ENCODE measurements around the gene RBP3. TPM values are rescaled to one million over a fixed set of nuclear protein-coding genes. Genes with fewer than 3 reads are reported as not detected.

RBP3 gene
- total and polyA plus RNA-seq, 4 donors: not detected

DNA sequence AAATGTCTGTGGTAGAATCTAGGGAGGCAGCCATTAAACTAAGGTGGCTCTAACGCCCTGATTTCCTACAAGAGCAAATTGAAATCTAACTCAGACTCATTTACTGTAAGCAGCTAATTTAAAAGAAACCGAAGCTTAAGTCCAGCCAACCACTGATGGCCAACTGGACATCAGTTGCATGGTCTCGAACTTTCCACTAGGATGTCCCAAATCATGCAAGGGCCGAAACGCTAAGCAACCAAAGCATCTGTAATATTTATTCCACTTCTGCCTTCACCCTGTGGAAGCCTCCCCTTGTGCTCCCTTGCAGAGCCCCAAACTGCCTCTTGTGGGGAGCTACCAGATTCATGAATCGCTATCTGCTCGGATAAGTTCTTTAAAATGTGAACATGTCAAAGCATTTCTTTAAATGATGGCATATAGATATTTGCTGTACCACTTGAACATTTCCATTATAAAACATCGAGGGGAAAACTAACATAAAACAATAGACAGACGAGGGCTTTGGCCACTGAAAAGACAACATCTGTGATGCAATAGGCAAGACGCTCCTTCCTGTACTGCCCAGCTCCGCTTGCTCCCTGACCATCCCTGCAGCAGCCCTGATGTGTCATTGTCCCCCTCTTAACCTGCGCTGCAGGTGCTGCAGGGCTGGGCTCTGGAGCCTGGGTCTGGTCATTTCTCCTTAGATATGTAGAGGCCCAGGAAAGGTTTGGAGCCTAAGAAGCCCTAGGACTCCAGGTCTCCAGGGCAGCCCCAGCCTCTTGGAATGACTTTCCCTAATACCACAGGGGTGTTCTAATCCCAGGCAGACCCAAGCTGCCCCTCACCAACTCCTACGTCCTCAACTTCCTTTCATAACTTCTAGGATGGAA, 2.9 kb upstream of the RBP3 start:
- H3K9me3 ChIP-seq (ENCODE audit: control insufficient read depth in 4 of 4, low read length in 3 of 4): no peaks in the 10 kb centered on the region
- H3K27ac ChIP-seq (ENCODE audit: low read depth in 1 of 2, low read length in 2 of 2): no peak overlapping the region
- H3K36me3 ChIP-seq (ENCODE audit: control insufficient read depth in 4 of 4, insufficient read depth in 3 of 4, low read depth in 1 of 4, low read length in 3 of 4): no peaks in the 10 kb centered on the region
- no peak for DNase-seq (ENCODE audit: low spot score)
- H3K4me3 ChIP-seq (ENCODE audit: low read depth in 1 of 3, low read length in 3 of 3): no peak overlapping the region
- no peak overlapping the region for H3K9ac ChIP-seq (ENCODE audit: low read depth in 1 of 2, low read length in 2 of 2)
- H3K4me1 ChIP-seq (ENCODE audit: control insufficient read depth in 4 of 4, insufficient read depth in 4 of 4, low read length in 3 of 4): no peaks in the 10 kb centered on the region
- H3K27me3 ChIP-seq (ENCODE audit: control insufficient read depth in 4 of 4, insufficient read depth in 4 of 4, low read length in 3 of 4): no peaks in the 10 kb centered on the region
- TF ChIP-seq ATF3 (IDR thresholded peaks at IDR 0.05) (no peak), FOXA1 (IDR thresholded peaks at IDR 0.05) (no peak), RAD21 (IDR thresholded peaks at IDR 0.05) (no peak), YY1 (IDR thresholded peaks at IDR 0.05) (no peak), JUND (IDR thresholded peaks at IDR 0.05) (no peak), HNF4A (conservative IDR thresholded peaks at IDR 0.05) (no peak), TAF1 (conservative IDR thresholded peaks at IDR 0.05) (no peak), FOXA2 (IDR thresholded peaks at IDR 0.05) (no peak), HNF4G (IDR thresholded peaks at IDR 0.05) (no peak), NR2F2 (IDR thresholded peaks at IDR 0.05) (no peak), SP1 (IDR thresholded peaks at IDR 0.05) (no peak), RXRA (IDR thresholded peaks at IDR 0.05) (no peak), GABPA (IDR thresholded peaks at IDR 0.05 in 1 of 2, conservative IDR thresholded peaks at IDR 0.05 in 1 of 2) (no peak), EGR1 (IDR thresholded peaks at IDR 0.05; ENCODE audit: low read depth in 2 of 2) (no peak)
- TF ChIP-seq, protein P1, sequence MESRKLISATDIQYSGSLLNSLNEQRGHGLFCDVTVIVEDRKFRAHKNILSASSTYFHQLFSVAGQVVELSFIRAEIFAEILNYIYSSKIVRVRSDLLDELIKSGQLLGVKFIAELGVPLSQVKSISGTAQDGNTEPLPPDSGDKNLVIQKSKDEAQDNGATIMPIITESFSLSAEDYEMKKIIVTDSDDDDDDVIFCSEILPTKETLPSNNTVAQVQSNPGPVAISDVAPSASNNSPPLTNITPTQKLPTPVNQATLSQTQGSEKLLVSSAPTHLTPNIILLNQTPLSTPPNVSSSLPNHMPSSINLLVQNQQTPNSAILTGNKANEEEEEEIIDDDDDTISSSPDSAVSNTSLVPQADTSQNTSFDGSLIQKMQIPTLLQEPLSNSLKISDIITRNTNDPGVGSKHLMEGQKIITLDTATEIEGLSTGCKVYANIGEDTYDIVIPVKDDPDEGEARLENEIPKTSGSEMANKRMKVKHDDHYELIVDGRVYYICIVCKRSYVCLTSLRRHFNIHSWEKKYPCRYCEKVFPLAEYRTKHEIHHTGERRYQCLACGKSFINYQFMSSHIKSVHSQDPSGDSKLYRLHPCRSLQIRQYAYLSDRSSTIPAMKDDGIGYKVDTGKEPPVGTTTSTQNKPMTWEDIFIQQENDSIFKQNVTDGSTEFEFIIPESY (IDR thresholded peaks at IDR 0.05): no peak
- TF ChIP-seq, protein P2, sequence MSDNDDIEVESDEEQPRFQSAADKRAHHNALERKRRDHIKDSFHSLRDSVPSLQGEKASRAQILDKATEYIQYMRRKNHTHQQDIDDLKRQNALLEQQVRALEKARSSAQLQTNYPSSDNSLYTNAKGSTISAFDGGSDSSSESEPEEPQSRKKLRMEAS (IDR thresholded peaks at IDR 0.05): no peak
- TF ChIP-seq, protein P3, sequence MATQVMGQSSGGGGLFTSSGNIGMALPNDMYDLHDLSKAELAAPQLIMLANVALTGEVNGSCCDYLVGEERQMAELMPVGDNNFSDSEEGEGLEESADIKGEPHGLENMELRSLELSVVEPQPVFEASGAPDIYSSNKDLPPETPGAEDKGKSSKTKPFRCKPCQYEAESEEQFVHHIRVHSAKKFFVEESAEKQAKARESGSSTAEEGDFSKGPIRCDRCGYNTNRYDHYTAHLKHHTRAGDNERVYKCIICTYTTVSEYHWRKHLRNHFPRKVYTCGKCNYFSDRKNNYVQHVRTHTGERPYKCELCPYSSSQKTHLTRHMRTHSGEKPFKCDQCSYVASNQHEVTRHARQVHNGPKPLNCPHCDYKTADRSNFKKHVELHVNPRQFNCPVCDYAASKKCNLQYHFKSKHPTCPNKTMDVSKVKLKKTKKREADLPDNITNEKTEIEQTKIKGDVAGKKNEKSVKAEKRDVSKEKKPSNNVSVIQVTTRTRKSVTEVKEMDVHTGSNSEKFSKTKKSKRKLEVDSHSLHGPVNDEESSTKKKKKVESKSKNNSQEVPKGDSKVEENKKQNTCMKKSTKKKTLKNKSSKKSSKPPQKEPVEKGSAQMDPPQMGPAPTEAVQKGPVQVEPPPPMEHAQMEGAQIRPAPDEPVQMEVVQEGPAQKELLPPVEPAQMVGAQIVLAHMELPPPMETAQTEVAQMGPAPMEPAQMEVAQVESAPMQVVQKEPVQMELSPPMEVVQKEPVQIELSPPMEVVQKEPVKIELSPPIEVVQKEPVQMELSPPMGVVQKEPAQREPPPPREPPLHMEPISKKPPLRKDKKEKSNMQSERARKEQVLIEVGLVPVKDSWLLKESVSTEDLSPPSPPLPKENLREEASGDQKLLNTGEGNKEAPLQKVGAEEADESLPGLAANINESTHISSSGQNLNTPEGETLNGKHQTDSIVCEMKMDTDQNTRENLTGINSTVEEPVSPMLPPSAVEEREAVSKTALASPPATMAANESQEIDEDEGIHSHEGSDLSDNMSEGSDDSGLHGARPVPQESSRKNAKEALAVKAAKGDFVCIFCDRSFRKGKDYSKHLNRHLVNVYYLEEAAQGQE (IDR thresholded peaks at IDR 0.05): no peak
- TF ChIP-seq, protein P4, sequence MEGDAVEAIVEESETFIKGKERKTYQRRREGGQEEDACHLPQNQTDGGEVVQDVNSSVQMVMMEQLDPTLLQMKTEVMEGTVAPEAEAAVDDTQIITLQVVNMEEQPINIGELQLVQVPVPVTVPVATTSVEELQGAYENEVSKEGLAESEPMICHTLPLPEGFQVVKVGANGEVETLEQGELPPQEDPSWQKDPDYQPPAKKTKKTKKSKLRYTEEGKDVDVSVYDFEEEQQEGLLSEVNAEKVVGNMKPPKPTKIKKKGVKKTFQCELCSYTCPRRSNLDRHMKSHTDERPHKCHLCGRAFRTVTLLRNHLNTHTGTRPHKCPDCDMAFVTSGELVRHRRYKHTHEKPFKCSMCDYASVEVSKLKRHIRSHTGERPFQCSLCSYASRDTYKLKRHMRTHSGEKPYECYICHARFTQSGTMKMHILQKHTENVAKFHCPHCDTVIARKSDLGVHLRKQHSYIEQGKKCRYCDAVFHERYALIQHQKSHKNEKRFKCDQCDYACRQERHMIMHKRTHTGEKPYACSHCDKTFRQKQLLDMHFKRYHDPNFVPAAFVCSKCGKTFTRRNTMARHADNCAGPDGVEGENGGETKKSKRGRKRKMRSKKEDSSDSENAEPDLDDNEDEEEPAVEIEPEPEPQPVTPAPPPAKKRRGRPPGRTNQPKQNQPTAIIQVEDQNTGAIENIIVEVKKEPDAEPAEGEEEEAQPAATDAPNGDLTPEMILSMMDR (IDR thresholded peaks at IDR 0.05; ENCODE audit: low read depth, low read length, missing input control): no peak
- WGBS: 88% methylated on average over 13 of the region's 13 CpGs
